ENCODE results near the gene PRAME. TPM values are rescaled to one million over a fixed set of nuclear protein-coding genes. Genes with fewer than 3 reads are reported as not detected.

Gene PRAME
- total RNA-seq, 1 experiment from 2014 or later, result not detected

DNA sequence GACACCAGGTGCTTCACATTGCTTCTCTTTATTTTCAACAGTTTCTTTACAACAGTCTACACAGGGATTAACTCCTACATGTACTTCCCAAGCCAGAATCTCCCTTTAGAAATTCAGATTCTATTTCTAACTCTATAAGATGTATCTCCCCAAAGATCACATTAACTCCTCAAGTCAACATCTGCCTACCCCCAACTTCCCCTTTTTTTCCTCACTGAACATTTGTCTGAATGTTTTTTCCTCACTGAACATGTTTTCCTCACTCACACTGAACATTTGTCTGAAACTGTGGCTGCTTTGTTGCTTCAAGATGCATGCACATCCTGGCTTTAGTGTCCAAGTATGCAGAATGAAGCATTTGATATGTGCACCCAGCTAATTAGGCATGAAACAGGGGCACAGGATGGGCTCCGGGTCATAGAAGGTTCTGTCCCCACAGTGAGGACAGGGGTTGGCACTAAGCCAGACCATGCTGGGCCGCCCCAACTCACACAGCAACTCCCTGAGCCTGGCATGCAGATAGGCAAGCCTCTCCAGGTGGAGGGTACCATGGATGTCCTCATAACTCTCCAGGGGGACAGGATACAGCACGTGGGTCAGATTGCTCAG is 11.3 kb downstream of the PRAME start:
- no peak for DNase-seq
- H3K9me3 ChIP-seq (ENCODE audit: insufficient read depth, low read depth), result no peaks in the 10 kb centered on the region
- H3K4me3 ChIP-seq, result no peak overlapping the region
- intact Hi-C loops (cut with micrococcal nuclease; ENCODE audit: unreplicated experiment), result no loop called here
- no peaks in the 10 kb centered on the region for H3F3A ChIP-seq (ENCODE audit: insufficient read depth, low read depth)
- POLR2A ChIA-PET (ENCODE audit: unreplicated experiment), result no interaction called here
- H2AFZ ChIP-seq, result no peak overlapping the region
- no peak overlapping the region for H3K27ac ChIP-seq
- no TSS peak for BruUV-seq (replicated peaks)
- no peak for TF ChIP-seq EZH2 (IDR thresholded peaks at IDR 0.05; ENCODE audit: low read depth)
- TF ChIP-seq, protein P1, sequence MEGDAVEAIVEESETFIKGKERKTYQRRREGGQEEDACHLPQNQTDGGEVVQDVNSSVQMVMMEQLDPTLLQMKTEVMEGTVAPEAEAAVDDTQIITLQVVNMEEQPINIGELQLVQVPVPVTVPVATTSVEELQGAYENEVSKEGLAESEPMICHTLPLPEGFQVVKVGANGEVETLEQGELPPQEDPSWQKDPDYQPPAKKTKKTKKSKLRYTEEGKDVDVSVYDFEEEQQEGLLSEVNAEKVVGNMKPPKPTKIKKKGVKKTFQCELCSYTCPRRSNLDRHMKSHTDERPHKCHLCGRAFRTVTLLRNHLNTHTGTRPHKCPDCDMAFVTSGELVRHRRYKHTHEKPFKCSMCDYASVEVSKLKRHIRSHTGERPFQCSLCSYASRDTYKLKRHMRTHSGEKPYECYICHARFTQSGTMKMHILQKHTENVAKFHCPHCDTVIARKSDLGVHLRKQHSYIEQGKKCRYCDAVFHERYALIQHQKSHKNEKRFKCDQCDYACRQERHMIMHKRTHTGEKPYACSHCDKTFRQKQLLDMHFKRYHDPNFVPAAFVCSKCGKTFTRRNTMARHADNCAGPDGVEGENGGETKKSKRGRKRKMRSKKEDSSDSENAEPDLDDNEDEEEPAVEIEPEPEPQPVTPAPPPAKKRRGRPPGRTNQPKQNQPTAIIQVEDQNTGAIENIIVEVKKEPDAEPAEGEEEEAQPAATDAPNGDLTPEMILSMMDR (conservative IDR thresholded peaks at IDR 0.05), result no peak
- H3K9me2 ChIP-seq (ENCODE audit: insufficient read depth), result no peaks in the 10 kb centered on the region
- CTCF ChIA-PET, result no interaction called here
- peaks cover 35% of the 10 kb centered on the region for H3K27me3 ChIP-seq (ENCODE audit: insufficient read depth, low read depth)
- H3K4me1 ChIP-seq (replicated peaks; ENCODE audit: insufficient read depth), result no peaks in the 10 kb centered on the region
- H4K20me1 ChIP-seq (ENCODE audit: insufficient read depth), result no peaks in the 10 kb centered on the region
- H3K79me2 ChIP-seq (ENCODE audit: low read depth), result no peaks in the 10 kb centered on the region
- H3K36me3 ChIP-seq (ENCODE audit: low read depth), result no peaks in the 10 kb centered on the region
- no peak overlapping the region for H3K4me2 ChIP-seq

- Histone ChIP-seq H3K4me1 (replicated peaks; ENCODE audit: insufficient read depth) (no peaks in the 10 kb centered on the region), H4K20me1 (ENCODE audit: insufficient read depth) (no peaks in the 10 kb centered on the region), H3K27me3 (ENCODE audit: insufficient read depth, low read depth) (peaks cover 40% of the 10 kb centered on the region), H3K36me3 (ENCODE audit: low read depth) (no peaks in the 10 kb centered on the region), H3K9me3 (ENCODE audit: insufficient read depth, low read depth) (no peaks in the 10 kb centered on the region), H2AFZ (no peak overlapping the region), H3K4me3 (no peak overlapping the region), H3K27ac (no peak overlapping the region), H3K79me2 (ENCODE audit: low read depth) (no peaks in the 10 kb centered on the region), H3K9me2 (ENCODE audit: insufficient read depth) (no peaks in the 10 kb centered on the region), H3F3A (ENCODE audit: insufficient read depth, low read depth) (no peaks in the 10 kb centered on the region), H3K4me2 (no peak overlapping the region)
- TF ChIP-seq, protein P1 (conservative IDR thresholded peaks at IDR 0.05), result no peak
- TF ChIP-seq EZH2 (IDR thresholded peaks at IDR 0.05; ENCODE audit: low read depth), result no peak
- BruUV-seq (replicated peaks), result no TSS peak
- ChIA-PET CTCF (no interaction called here), POLR2A (ENCODE audit: unreplicated experiment) (no interaction called here)
- DNase-seq, result no peak
- intact Hi-C loops (cut with micrococcal nuclease; ENCODE audit: unreplicated experiment), result no loop called here
Observed at GRCh38 chr22:22547226-22547625, 11.8 kb downstream of the PRAME start.

GRCh38 chr22:22546490-22546889 is 12.6 kb downstream of the PRAME start:
- H3K27me3 ChIP-seq (ENCODE audit: insufficient read depth, low read depth), result peaks cover 45% of the 10 kb centered on the region
- H2AFZ ChIP-seq, result no peak overlapping the region
- no peak overlapping the region for H3K27ac ChIP-seq
- no peaks in the 10 kb centered on the region for H3K9me3 ChIP-seq (ENCODE audit: insufficient read depth, low read depth)
- H3K9me2 ChIP-seq (ENCODE audit: insufficient read depth), result no peaks in the 10 kb centered on the region
- no TSS peak for BruUV-seq (replicated peaks)
- intact Hi-C loops (cut with micrococcal nuclease; ENCODE audit: unreplicated experiment), result no loop called here
- no peak overlapping the region for H3K4me3 ChIP-seq
- no peak for TF ChIP-seq EZH2 (IDR thresholded peaks at IDR 0.05; ENCODE audit: low read depth)
- TF ChIP-seq, protein P1 (conservative IDR thresholded peaks at IDR 0.05), result no peak
- H3K4me2 ChIP-seq, result no peak overlapping the region
- H3F3A ChIP-seq (ENCODE audit: insufficient read depth, low read depth), result no peaks in the 10 kb centered on the region
- H3K79me2 ChIP-seq (ENCODE audit: low read depth), result no peaks in the 10 kb centered on the region
- H4K20me1 ChIP-seq (ENCODE audit: insufficient read depth), result no peaks in the 10 kb centered on the region
- CTCF ChIA-PET, result no interaction called here
- DNase-seq, result no peak
- no peaks in the 10 kb centered on the region for H3K36me3 ChIP-seq (ENCODE audit: low read depth)
- H3K4me1 ChIP-seq (replicated peaks; ENCODE audit: insufficient read depth), result no peaks in the 10 kb centered on the region
- POLR2A ChIA-PET (ENCODE audit: unreplicated experiment), result no interaction called here
